NCI-H510A treated with DMSO at 0.1 percent for 48 hours (cell line): ENCODE measurements around the gene SCML2.
A peak's percentile ranks its signal among the peaks of the same experiment; 100 is the strongest.
"Not testable (repeated sequence)": the region's sequence is repeated elsewhere in the genome, so short reads cannot be mapped to it uniquely, and the experiment has no call there.

ENCODE experiments used
- DNase-seq: peaks from one replicate; lab custom pipeline; 2025; lab: John Stamatoyannopoulos, UW

Gene SCML2

DNA sequence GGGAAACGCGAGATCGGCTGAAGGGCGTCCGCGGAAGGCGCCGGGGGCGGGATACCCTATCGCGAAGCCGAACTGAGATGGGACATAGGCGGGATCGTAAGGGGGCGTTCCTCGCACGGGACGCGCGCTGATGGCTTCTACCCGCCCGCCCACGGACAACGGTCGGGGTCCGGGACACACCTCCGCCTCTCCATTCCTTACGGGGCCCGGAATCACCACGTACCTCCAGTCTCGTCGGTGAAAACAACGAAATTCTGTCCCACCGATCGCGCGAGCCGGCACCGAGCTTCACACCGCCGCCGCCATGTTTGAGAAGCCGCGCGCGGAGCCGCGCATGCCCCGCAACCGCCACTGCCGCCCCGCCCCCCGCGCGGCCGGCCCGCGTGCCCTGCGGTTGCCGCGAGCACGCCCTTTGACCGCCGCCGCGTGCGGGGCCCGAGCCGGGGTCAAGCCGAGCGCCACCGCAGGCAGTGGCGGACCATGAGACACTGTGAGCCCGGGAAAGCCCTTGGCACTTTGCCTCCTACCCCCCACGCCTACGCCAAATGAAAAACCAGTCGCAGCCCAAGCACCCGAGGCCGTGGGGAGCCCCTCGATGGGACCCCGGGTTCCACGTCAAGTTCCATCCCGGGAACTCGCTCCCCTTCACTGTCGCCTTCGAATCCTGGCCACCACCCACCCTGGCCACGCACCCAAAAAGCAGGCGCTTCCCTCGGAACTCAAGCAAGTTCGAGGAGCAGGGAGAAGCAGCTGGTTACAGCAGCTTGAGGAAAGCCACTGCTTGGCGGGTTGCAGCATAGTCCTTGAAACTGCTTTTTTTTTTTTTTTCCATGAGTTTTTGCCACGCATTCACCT, at the start of gene SCML2:
Gene SCML2, minus strand, starts transcription at position 320 of the 855 bp plus-strand sequence. CDS start 20,617 bp downstream, outside the sequence.
- peak; percentile 13 for DNase-seq

DNA sequence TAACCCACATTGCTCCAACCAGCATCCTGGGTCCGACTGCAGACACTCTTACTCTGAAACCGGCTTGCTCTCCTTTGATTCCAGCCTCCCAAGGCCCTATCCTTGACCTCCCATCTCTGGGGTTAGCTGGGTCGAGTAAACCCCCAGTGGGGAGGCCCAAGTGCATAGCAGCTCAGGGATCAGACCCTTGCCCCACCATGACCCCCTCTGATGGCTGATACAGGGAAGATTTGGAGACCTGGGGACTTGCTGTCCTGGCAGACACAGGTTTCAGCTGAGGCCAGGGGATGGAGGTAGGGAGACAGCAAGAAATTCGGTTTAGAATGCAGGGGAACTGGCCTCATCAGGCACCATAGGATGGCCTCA, 47.3 kb upstream of the SCML2 start:
- DNase-seq: no peak

DNA sequence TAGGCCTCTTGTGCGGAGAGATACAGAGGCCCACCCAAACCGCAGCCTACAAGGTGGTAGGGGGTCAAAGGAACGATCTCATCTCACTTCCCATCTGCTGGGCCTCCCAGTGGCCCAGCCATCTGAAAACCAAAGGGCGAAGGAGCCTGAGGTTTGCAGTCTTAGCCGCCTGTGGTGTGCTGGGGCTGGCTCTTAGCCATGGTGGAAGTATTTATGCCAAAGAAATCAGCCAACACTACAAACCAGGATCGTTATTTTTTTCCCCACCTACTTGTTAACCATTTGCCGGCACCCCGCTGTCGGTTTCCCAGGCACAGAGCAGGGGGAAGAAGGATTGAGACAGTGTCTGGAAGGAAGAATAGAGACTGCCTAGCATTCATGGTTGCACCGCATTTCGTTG, 40.0 kb upstream of the SCML2 start:
- no peak for DNase-seq

DNA sequence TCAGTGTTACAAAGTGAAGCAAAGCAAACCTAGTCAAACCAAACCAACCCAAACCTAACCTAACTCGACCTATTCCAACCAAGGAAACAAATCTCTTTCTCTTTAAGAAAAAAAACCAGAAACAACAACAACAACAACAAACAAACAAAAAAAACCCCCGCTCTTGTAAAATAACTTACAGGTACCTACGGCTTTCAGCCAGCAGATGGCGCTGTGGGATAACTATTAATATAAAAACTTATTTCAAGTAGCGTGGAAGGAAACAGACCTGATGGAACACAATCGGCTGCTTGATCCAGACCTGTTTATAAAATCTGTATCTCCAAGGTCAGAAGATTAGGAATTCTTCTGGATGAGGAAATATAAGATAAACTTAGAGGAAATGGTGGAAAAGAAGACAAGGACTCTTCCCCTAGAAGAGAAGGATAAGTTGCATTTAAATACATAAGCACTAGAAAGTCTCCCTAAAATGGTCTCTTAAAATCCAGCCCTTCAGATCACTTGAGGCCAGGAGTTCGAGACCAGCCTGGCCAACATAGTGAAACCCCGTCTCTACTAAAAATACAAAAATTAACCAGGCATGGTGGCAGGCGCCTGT, 36.6 kb upstream of the SCML2 start:
- DNase-seq: peak; percentile 63

DNA sequence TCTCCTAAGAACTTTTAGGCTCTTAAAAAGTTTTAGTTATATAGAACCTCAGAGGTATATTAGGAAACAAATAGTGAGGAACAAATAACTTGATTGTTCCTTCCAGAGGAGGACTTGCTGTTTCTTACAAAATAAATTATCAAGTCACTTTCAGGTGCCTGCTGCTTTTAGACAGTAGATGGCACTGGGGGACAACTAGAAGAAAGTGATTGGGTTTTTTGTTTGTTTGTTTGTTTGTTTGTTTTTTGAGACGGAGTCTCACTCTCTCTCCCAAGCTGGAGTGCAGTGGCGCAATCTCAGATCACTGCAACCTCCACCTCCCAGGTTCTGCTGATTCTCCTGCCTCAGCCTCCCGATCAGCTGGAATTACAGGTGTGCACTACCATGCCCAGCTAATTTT, 35.5 kb upstream of the SCML2 start:
- DNase-seq: no peak

DNA sequence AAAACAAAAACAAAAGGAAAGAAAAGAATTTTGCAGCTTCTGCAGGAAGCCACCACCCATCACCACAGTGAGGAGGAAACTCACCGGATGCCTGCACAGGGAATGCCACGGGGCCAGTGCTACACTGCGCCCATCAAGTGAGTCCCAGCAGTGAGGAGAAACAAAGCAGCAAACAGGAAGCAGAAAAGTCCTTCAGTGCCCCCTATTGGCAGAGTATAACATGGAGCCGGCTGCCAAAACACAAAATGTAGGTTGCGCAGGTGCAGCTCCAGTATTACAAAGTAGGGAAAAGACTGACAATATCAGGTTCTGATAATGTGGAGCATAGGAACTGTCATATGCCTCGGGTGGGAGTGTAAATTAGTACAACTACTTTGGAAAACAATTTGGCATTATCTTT, 23.3 kb upstream of the SCML2 start:
- DNase-seq: peak; percentile 42

DNA sequence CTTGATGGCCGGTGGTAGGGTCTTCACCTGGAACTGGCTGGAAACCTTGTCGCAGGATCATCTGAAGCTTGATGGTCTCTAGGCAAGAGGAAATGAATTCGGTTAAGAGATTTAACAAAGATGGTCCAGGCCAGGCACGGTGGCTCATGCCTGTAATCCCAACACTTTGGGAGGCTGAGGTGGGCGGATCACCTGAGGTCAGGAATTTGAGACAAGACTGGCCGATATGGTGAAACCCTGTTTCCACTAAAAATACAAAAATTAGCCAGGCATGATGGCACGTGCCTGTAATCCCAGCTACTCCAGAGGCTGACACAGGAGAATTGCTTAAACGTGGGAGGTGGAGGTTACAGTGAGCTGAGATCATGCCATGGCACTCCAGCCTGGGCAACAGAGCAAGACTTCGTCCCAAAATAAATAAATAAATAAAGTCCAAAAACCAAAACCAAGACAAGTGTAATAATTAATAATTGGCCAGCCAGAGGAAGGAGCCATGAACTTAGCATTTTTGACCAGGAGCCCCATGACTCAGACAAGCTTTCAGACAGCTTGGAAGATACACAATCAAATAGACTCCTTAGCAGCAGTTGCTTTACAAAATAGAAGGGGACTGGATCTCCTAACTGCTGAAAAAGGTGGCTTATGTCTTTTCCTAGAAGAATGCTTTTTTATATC, 20.8 kb upstream of the SCML2 start:
- DNase-seq: not testable (repeated sequence)

- not testable (repeated sequence) for DNase-seq
Observed at GRCh38 chrX:18369096-18369495, 14.6 kb upstream of the SCML2 start.

- no peak for DNase-seq
Observed at GRCh38 chrX:18368402-18368801, 13.9 kb upstream of the SCML2 start.

DNA sequence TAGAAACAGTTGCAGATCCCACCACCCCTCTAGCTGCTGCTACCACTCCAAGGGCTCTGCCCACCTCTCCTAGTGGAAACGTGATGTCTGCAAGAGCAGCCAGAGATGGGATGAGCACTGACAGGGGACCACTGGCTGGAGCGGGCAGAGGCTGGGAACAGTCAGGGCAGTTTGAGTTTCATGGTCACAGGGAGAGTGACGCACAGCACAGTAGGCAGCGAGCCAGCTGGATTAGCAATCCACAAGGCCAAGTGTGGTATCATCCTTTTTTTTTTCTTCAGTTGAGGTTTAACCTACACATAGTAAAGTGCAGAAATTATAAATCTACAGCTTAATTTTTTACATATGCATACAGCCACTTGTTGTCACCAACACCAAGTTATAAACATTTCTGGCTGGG, 6.4 kb upstream of the SCML2 start:
- no peak for DNase-seq

DNA sequence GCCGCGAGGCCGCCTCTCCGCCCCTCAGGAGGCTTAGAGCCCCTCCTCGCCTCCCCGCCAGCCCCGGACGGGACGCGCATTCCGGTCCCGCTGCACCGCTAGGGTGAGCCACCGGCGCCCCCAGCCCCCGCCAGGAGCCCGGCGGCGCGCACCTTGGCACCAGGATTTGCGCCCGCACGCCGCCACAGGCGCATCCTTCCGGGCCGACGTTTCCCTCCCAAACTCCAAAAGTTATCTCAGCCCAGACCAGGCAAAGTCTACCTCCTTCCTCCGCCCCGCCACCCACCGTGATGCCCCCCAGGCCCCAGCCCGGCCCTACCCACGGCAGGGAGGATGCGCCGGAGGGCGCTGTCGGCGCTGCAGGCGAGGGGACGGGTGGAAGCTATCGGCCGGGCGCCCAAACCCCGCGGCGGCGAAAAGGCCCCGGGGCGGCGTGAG, 538 bp downstream of the SCML2 start:
- DNase-seq: peak; percentile 42

DNA sequence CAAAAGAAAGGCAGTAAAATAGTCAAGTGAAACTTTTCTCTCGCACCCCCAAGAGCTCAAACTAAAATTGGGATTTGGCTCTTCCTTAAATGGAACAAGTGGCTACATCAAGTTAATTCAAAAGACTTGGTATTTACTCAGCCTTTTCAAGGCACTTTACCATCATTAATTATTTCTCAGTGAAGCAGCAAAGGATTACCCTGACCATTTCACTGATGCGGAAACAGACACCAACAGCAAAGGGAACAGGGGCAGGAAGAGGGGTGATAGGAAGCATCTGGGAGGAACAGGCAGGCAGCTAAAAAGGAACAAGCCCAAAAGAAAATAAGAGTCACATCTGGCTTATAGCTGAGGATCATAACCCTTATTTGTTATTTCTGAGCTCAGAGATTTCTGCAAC, 2.7 kb downstream of the SCML2 start:
- peak; percentile 28 for DNase-seq

GRCh38 chrX:18348047-18348446, 6.4 kb downstream of the SCML2 start:
- DNase-seq: peak; percentile 8

DNA sequence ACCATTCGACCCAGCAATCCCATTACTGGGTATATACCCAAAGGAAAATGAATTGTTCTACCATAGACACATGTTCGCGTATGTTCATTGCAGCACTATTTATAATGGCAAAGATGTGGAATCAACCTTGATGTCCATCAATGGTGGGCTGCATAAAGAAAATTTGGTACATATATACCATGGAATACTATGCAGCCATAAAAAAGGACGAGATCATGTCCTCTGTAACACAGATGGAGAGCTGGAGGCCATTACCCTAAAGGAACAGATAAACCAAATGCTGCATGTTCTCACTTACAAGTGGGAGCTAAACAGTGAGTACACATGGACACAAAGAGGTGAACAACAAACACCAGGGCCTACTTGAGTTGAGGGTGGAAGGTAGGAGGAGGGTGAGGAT, 45.1 kb downstream of the SCML2 start:
- no peak for DNase-seq

DNA sequence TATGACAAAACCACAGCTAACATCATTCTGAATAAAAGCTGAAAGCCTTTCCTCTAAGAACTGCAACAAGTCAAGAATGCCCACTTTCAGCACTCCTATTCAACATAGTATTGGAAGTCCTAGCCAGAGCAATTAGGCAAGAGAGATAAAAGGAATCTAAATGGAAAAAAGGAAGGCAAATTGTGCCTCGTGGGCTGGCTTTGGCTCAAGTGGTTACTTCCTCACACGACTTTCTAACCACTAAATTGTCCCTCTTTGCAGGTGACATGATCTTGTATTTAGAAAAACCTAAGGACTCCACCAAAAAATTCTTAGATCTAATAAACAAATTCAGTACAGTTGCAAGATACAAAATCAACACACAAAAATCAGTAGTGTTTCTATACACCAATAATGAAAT, 57.2 kb downstream of the SCML2 start:
- DNase-seq: no peak

GRCh38 chrX:18294893-18295292, 59.6 kb downstream of the SCML2 start:
- DNase-seq: no peak

DNA sequence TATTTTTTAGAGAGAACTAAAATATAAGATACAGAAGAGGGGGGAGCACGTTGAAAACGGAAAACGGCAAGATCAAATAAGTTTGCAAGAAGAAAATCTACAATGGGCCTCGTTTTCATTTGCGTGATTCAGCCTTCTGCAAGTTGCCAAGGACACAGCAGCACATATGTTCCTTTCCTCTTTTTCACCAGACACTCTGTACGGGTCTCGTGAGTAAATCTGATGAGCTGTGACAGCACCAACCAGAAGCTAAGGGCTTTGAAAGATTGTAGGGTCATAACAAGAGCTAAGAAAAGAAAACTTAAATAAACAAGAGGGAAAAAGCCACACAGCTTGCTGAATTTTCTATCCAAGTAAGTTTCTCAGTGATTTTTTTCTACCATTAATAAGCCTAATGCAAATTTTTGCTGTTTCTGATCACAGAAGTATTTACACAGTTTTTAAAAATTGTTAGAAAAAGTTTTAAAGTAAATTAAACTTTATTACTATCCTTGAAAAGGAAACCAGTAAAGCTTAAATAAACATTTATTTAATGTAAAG, 63.4 kb downstream of the SCML2 start:
- DNase-seq: no peak

- DNase-seq: no peak
Observed at GRCh38 chrX:18290200-18290599, 64.3 kb downstream of the SCML2 start.

DNA sequence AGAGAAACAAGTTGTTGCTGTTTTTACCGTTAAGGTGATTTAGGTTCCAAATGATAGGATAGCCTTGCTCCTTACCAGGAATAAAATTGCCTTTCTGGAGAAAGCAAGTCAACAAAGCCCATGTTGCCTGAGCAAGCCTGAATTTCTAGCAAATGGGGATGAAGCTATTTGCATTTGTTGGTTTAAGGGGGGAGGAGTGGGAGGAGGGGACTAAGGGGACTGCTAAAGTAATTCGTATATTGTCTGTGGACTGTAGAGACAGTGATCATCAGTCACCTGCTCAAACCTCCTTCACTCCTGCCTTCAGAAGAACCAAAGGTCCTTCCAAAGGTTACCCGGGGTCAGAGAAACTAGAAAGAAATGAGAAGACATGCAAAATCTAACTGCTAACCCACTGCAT, 65.8 kb downstream of the SCML2 start:
- peak; percentile 4 for DNase-seq

- DNase-seq: no peak
Observed at GRCh38 chrX:18286322-18286831, 68.1 kb downstream of the SCML2 start.

DNA sequence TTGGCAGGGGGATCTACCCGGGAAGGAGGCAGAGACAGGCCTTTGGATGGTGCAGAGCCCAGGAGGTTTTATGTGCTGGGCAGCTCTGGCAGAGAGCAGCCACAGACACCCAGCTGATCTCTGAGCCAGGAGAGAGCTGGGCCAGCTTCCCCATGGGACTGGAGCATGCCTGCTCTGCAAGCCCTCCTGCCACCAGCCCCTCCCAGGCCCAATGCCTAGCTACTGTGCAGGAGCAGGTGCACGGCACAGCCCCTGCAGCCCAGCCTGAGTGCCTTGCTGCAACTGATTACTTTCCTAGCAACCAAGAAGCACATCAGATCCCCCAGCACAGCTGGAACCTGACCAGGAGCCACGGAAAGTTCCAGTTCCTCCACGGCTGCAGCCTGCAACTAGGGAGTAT, 76.0 kb downstream of the SCML2 start:
- DNase-seq: no peak

DNA sequence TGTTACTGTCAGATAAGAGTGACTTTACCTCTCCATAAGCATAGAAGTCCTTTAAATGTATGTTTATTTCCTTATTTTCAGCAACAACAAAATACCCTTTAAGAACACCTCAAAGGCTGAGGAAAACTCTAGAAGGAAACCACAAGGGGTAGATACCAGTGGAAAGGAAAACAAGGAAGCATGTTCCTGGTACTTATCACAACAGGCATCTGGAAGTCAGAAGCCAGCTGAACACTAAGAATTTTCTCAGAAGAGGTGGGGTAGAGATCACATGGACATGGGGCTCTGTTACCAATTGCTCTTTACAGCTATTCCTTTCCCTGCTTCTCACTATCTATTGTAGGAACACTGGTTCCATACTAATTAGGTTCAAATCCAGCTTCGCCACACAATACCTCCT, 82.3 kb downstream of the SCML2 start:
- DNase-seq: no peak

GRCh38 chrX:18271725-18272124, 82.8 kb downstream of the SCML2 start:
- no peak for DNase-seq
